PC-9 (cell line): ENCODE measurements around the gene KLHDC8A. TPM values are rescaled to one million over a fixed set of nuclear protein-coding genes. Genes with fewer than 3 reads are reported as not detected.

Experiments
- BruUV-seq: library from RNA; stranded (reverse); fragments of 400-500 nt; replicated peaks from 2 replicates; lab custom pipeline; 2021; lab: Mats Ljungman, UMichigan
- CTCF ChIA-PET: fragments of 300-600 bp; sonication (Branson Sonifier 250); formaldehyde crosslinking; loops from one replicate; lab custom pipeline; 2022; ENCODE audit warnings: antibody characterized with exemption; lab: Charles Lee
- POLR2A ChIA-PET: fragments of 300-600 bp; sonication (Branson Sonifier 250); formaldehyde crosslinking; loops from one replicate; lab custom pipeline; 2022; ENCODE audit warnings: antibody characterized with exemption; ENCODE audit not compliant: unreplicated experiment; lab: Charles Lee
- DNase-seq, 2 experiments: peaks; one replicate each; pipeline versions ENCODE4 v3.0.0 to v3.0.0-alpha.2; 2015 to 2022; ENCODE audit warnings: mixed read lengths in 1 of 2
- H2AFZ ChIP-seq: fragments of 200-600 bp; sonication (generic); 2 replicates; pipeline ENCODE4 v1.8.1; 2017; ENCODE audit warnings: antibody characterized with exemption
- H3F3A ChIP-seq: fragments of 200-600 bp; sonication (generic); 2 replicates; pipeline ENCODE4 v1.8.1; 2017; ENCODE audit warnings: antibody characterized with exemption, mild to moderate bottlenecking, low read depth; ENCODE audit not compliant: insufficient read depth
- H3K27ac ChIP-seq: fragments of 200-600 bp; sonication (generic); 2 replicates; pipeline ENCODE4 v1.6.1; 2016; ENCODE audit warnings: mixed run types
- H3K27me3 ChIP-seq: fragments of 200-600 bp; sonication (generic); 2 replicates; pipeline ENCODE4 v1.6.1; 2016; ENCODE audit warnings: low read depth, mixed run types; ENCODE audit not compliant: insufficient read depth
- H3K36me3 ChIP-seq: fragments of 200-600 bp; sonication (generic); 2 replicates; pipeline ENCODE4 v1.6.1; 2016; ENCODE audit warnings: low read depth, mixed run types
- H3K4me1 ChIP-seq: fragments of 200-600 bp; sonication (generic); replicated peaks from 2 replicates; pipeline ENCODE4 v1.6.1; 2016; ENCODE audit warnings: mixed run types; ENCODE audit not compliant: insufficient read depth
- H3K4me2 ChIP-seq: fragments of 200-600 bp; sonication (generic); 2 replicates; pipeline ENCODE4 v1.6.1; 2017; ENCODE audit warnings: mixed run types
- H3K4me3 ChIP-seq: fragments of 200-600 bp; sonication (generic); 2 replicates; pipeline ENCODE4 v1.6.1; 2016; ENCODE audit warnings: mixed run types
- H3K79me2 ChIP-seq: fragments of 200-600 bp; sonication (generic); 2 replicates; pipeline ENCODE4 v1.6.1; 2017; ENCODE audit warnings: low read depth, mixed run types
- H3K9me2 ChIP-seq: fragments of 200-600 bp; sonication (generic); 2 replicates; pipeline ENCODE4 v1.8.1; 2017; ENCODE audit warnings: mild to moderate bottlenecking; ENCODE audit not compliant: insufficient read depth
- H3K9me3 ChIP-seq: fragments of 200-600 bp; sonication (generic); 2 replicates; pipeline ENCODE4 v1.8.1; 2016; ENCODE audit warnings: low read depth; ENCODE audit not compliant: insufficient read depth
- H4K20me1 ChIP-seq: fragments of 200-600 bp; sonication (generic); 2 replicates; pipeline ENCODE4 v1.8.1; 2017; ENCODE audit not compliant: insufficient read depth
- EZH2 ChIP-seq: fragments of 200-600 bp; sonication (generic); IDR thresholded peaks from 2 replicates; pipeline ENCODE4 v1.8.0; 2017; ENCODE audit warnings: antibody characterized with exemption, low read depth
- intact Hi-C: fragments of 100-400 bp; cut with micrococcal nuclease; formaldehyde crosslinking; loops from one replicate; pipeline ENCODE4 v1.10.0; 2022; ENCODE audit not compliant: unreplicated experiment
- total RNA-seq: library from RNA; stranded (reverse); gene quantifications from 2 replicates; pipeline ENCODE4 v1.2.3, GENCODE V29; 2021
- TF ChIP-seq, protein P1 (sequence below): fragments of 200-600 bp; sonication (generic); conservative IDR thresholded peaks from 2 replicates; pipeline ENCODE4 v1.6.1; 2017; ENCODE audit warnings: mixed run types, antibody characterized with exemption, mild to moderate bottlenecking, moderate library complexity

Gene KLHDC8A
- total RNA-seq, 1 experiment from 2014 or later, result not detected

DNA sequence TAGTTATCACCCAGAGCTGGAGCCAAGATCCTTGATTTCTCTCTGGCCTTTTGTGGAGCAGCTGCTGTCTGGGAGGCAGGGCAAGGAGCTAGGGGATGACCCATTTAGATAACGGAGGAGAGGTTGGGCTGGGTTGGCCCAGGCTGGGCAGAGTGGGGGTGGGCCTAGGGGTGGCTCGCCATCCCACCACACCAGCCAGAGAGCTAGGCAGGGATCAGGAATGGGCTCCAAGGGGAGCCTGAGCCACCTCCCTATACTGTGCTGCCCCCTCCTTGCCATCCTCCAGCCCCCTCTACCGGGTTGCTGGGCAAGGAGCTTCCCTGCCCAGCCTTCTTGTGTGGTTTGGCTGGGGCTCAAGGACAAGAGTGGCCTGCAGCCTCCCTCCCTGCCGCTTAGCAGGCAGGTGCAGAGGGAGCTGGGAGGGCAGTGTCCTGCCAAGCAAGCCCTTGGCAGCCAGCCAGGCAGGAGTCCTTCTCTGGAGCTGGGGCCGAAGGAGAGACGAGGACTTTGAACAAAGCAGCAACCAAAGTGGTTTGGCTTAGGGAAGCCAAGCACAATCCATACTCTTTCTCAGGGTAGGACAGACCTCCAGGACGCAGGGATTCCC, 39.3 kb downstream of the KLHDC8A start:
- ChIA-PET CTCF (interaction anchor here (0.7 to 1.4 kb wide), 7 partner anchors 13 to 46 kb away, joined by 3 to 16 read pairs (median 4); no protein-coding TSS in a partner anchor), POLR2A (interaction anchor here (0.6 kb wide), 4 partner anchors 32 to 244 kb away, joined by 3 to 8 read pairs (median 3); no protein-coding TSS in a partner anchor)
- intact Hi-C loops, result loop anchor here (1.0 kb wide), 1 partner anchor 16 kb away; no protein-coding TSS in a partner anchor
- no peaks in the 10 kb centered on the region for H3K9me2 ChIP-seq
- peaks cover 24% of the 10 kb centered on the region for H3K79me2 ChIP-seq
- no peaks in the 10 kb centered on the region for H4K20me1 ChIP-seq
- TF ChIP-seq, protein P1, sequence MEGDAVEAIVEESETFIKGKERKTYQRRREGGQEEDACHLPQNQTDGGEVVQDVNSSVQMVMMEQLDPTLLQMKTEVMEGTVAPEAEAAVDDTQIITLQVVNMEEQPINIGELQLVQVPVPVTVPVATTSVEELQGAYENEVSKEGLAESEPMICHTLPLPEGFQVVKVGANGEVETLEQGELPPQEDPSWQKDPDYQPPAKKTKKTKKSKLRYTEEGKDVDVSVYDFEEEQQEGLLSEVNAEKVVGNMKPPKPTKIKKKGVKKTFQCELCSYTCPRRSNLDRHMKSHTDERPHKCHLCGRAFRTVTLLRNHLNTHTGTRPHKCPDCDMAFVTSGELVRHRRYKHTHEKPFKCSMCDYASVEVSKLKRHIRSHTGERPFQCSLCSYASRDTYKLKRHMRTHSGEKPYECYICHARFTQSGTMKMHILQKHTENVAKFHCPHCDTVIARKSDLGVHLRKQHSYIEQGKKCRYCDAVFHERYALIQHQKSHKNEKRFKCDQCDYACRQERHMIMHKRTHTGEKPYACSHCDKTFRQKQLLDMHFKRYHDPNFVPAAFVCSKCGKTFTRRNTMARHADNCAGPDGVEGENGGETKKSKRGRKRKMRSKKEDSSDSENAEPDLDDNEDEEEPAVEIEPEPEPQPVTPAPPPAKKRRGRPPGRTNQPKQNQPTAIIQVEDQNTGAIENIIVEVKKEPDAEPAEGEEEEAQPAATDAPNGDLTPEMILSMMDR, result no peak
- no peak for TF ChIP-seq EZH2
- no peaks in the 10 kb centered on the region for H3K36me3 ChIP-seq
- H3K27me3 ChIP-seq, result no peaks in the 10 kb centered on the region
- no peak overlapping the region for H2AFZ ChIP-seq
- no peak overlapping the region for H3K4me3 ChIP-seq
- peaks cover 52% of the 10 kb centered on the region for H3K4me1 ChIP-seq
- H3F3A ChIP-seq, result peaks cover 15% of the 10 kb centered on the region; the same call in 1 of the 2 replicates
- peak; percentile 76 to 87 for DNase-seq
- no TSS peak for BruUV-seq
- H3K27ac ChIP-seq, result no peak overlapping the region
- no peaks in the 10 kb centered on the region for H3K9me3 ChIP-seq
- peak overlapping the region; percentile 96 for H3K4me2 ChIP-seq

DNA sequence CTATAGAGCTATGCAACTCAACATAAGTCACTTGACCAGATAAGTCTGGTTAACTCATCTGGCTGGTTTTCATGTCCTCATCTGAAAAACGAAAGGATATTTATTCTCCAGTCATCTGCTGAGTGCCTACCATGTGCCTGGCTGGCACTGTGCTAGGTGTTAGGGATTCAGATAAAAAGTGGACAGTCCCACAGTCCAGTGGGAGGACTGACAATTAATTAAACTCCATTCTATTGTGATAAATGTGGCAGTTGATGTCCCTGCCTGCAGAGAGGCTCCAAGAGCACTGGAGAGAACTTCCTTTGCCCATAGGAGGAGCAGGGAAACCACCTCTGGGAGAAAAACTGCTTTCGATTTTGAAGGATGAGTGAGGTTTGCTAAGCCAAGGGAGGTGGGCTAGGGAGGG, 40.6 kb downstream of the KLHDC8A start:
- intact Hi-C loops, result no loop called here
- Histone ChIP-seq H3K79me2 (peaks cover 24% of the 10 kb centered on the region), H3K36me3 (no peaks in the 10 kb centered on the region), H3K27me3 (no peaks in the 10 kb centered on the region), H4K20me1 (no peaks in the 10 kb centered on the region), H2AFZ (no peak overlapping the region), H3F3A (peaks cover 12% of the 10 kb centered on the region; the same call in 1 of the 2 replicates), H3K27ac (no peak overlapping the region), H3K4me3 (no peak overlapping the region), H3K4me1 (peaks cover 48% of the 10 kb centered on the region), H3K9me3 (no peaks in the 10 kb centered on the region), H3K4me2 (no peak overlapping the region), H3K9me2 (no peaks in the 10 kb centered on the region)
- no peak for DNase-seq
- BruUV-seq, result no TSS peak
- CTCF ChIA-PET, result interaction anchor here (0.6 kb wide), 1 partner anchor 138 kb away, joined by 3 read pairs; no protein-coding TSS in a partner anchor
- POLR2A ChIA-PET, result no interaction called here
- no peak for TF ChIP-seq EZH2
- TF ChIP-seq, protein P1, result no peak

GRCh38 chr1:205315008-205315618, 41.6 kb downstream of the KLHDC8A start:
- Histone ChIP-seq H3K36me3 (no peaks in the 10 kb centered on the region), H4K20me1 (no peaks in the 10 kb centered on the region)

More at GRCh38 chr1:205315008-205315618, 41.6 kb downstream of the KLHDC8A start:
- no peak overlapping the region for H2AFZ ChIP-seq
- ChIA-PET POLR2A (interaction anchor here (0.9 kb wide), 1 partner anchor 17 kb away, joined by 7 read pairs; no protein-coding TSS in a partner anchor), CTCF (interaction anchor here (0.8 kb wide), 1 partner anchor 325 kb away, joined by 3 read pairs; no protein-coding TSS in a partner anchor)
- H3K9me3 ChIP-seq, result no peaks in the 10 kb centered on the region
- H3K4me3 ChIP-seq, result no peak overlapping the region
- no peaks in the 10 kb centered on the region for H3K9me2 ChIP-seq
- no peak overlapping the region for H3K27ac ChIP-seq
- no peaks in the 10 kb centered on the region for H3K27me3 ChIP-seq
- H3K4me1 ChIP-seq, result peaks cover 42% of the 10 kb centered on the region
- H3F3A ChIP-seq, result peaks cover 12% of the 10 kb centered on the region; the same call in 1 of the 2 replicates
- TF ChIP-seq, protein P1, result no peak
- no peak for TF ChIP-seq EZH2
- peaks cover 24% of the 10 kb centered on the region for H3K79me2 ChIP-seq
- H3K4me2 ChIP-seq, result no peak overlapping the region
- intact Hi-C loops, result no loop called here
- DNase-seq, result no peak
- BruUV-seq, result no TSS peak
